Activated CD8-positive, alpha-beta memory T cell treated with anti-CD3 and anti-CD28 coated beads for 48 hours (primary cell): Measurements from ENCODE around the gene GMPR2.

ENCODE experiments used
- DNase-seq, 3 experiments: peaks; one replicate each; pipeline ENCODE4 v3.0.0-alpha.2; 2020; ENCODE audit warnings: low read depth in 2 of 3, low spot score in 2 of 3

Gene GMPR2

GRCh38 chr14:24250354-24250753 is 17.6 kb downstream of the GMPR2 start:
- no peak for DNase-seq

GRCh38 chr14:24251880-24252288 is 19.2 kb downstream of the GMPR2 start:
- DNase-seq, result no peak

DNA sequence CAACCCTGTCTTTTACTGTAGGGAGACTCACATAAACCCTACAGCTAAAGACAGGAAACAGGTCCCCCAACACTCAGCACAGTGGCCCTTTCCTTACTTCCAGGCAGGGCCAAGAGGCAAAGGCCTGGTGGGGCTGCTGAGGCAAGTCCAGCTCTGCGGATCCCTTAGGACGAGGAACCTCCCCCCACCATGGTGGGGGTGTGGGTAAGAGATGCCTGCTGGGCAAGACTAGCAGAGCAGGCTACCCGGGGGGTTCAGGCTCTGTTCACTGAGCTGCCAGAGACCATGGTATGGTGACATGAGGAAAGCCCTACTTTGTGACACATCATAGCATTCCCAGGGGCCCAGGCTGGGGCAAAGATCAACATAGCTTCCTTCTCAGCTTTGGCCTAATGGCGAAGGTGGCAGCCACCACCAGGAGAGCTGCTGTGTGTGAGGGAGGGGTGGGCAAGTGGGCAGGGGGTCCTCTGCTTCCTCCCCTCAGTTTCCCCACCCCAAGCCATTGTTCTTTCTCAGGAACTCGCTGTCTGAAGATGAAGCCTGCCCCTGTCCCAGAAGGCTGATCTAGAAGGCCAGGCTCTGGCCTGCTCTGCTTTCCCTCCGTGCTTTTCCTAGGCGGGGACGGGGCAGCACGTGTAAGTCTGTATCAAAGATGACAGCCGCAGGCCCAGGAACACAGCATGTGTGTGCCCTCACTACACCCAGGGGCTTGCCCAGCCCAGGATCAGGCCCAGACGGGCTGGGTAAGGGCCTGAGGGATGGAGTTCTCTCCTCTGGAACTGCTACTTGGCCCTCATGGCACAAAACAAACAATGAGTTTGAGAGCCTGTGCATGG is 19.8 kb downstream of the GMPR2 start:
- no peak for DNase-seq

DNA sequence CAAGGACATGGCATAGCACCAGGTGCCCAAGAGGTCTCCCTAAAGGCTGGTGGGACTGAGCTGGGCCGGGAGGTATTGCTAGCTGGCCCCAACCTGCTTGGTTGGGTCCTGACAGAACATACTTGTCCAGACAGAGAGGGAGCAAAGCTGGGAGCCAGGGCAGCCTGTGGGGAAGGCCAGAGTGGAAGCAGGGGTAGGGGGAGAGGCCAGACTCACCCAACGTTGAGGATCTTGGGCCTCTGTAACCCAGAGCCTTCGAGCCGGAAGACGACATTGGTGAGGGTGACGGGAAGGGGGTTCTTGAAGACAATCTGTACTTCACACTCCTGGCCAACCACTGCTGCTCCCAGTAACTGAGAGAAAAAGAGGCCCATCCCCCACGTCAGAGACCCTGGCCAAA is 21.2 kb downstream of the GMPR2 start:
- DNase-seq, result no peak

- DNase-seq, result no peak
Measured at GRCh38 chr14:24254630-24255392, 22.1 kb downstream of the GMPR2 start.

- no peak for DNase-seq
Measured at GRCh38 chr14:24255438-24255837, 22.7 kb downstream of the GMPR2 start.

DNA sequence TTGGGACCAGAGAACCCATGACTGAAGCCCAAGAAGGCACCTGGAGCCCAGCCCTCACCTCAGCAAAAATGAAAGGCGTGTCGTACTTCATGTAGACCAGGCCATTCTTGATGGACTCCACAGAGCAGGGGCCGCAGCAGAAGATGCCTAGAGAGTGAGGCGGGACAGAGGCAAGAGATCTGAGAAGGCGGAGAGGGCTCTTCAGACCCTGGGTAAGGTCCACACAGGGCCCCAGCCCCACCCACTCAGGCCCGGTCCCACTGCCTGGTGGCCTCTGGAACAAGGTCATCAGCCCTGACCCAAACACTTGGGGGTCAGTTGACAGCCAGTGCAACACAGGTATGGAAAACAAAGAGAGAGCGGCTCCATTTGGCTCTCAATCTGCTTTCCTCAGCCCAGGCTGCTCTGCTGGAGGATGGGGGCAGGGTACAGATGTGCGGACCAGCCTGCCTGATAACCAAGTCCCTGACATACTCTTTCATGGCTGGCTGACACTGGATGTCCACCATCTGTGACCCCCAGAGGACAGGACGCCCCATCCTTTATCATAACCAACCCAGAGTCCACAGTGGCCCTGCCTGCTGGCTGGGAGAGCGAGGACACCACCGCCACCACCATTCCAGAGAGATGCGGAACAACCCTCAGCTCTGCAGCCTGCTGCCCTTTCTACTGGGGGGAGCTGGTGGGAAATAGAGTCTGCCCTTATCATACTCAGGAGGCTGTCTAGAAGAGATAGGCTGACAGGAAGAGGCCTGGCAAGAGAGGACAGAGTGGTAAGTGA is 23.4 kb downstream of the GMPR2 start:
- DNase-seq, result no peak

GRCh38 chr14:24256960-24257359 is 24.2 kb downstream of the GMPR2 start:
- DNase-seq, result no peak

DNA sequence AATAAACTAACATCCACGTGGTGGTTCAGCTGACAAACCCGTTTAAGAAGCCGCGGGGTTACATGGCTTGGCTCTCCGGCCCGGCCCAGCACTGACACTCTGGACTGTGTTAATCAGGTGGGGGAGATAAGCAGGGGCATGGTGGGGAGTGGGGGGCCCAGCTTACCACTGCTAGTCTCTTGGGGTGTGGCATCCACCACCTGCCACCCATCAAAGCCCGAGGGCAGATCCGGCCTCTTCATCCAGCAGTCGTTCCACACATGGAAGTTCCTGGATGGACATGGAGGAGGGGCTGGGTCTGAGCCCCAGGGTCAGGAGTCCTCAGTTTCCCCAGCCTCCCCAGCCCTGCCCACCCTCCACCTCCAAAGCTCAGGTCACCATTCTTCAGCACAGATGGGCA is 25.4 kb downstream of the GMPR2 start:
- DNase-seq, result no peak

DNA sequence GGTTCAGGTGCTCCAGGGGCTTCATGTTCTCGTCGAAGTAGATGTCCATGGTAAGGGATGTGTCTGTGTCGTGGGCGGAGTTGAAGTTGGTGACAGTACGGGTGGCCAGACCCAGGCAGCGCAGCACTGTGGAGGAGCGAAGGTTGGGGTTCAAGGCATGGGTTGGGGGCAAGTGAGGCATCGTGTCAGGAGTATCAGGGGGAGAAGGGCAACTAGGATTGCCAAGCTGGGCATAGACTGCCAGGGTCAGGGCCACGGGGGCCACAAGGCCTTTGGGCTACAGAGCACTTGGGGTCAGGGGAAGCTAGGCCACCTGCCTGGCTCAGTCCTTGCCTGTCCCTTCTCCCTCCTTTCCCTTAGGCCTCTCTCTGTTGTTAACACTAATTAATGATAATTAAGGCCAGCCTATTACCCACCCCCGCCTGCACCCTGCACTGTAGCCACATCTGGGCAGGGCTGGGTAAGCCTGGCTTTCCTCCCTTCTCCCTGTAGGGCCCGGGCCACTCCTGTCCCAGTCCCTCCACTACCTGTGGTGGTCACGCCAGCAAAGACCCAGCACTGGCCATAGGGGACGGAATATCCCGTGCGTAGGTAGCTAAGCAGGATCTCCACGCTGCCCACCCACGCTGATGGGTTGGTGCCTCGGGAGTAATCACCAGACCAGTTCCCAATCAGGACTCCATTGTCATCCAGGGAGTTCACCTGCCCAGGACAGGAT is 26.0 kb downstream of the GMPR2 start:
- no peak for DNase-seq

GRCh38 chr14:24259282-24260025 is 26.7 kb downstream of the GMPR2 start:
- DNase-seq, result no peak

DNA sequence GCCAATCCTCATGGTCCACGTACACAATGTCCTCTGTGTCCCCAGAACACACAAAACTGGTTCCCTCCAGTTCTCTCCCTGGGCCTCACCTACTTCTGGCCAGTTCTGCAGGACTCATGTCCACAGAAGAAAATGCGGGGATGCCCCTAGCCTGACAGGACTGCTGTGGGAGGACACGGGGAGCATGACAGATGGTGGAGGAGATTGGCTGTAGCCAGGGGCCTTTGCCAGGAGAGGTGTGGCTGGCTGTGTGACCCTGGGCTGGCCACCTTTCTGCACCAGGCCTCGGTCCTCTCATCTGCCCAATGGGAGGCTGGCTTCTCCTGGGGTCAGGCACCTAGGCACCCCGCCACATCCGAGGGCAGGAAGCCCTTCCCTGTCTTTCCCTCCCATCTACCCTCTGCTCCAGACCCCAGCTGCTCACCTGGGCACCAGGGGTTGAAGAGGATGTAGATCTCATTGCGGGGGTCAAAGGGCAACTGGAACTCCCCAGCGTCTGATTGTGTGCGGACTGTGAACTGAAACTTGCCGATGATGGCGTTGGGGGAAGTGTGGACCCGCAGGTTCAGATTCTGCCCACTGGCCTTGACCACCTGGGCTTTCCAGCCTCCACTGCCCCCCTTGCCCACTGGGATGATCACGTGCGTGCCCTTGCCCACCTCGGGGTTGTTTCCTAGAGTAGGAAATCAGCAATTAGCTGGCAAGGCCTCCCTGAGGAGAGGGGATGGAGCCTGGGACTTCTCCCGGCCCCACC is 27.5 kb downstream of the GMPR2 start:
- no peak for DNase-seq

DNA sequence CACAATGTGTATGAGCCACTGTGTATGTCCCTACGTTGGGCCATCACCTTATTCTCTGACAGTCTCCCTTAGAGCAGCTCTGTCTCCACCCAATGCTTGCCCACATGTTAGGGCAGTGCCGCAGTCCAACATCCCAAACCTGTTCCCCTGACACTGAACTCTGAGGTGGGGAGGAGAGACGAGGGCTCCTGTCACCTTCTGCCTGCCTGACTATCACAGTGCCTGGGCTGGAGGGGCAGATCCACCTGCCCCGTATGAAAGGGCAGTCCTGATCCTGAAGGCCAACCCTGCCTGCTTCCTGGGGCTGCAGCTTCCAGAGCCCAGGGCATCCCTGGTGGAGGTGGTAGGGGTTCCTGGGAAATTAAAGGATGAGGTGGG is 28.0 kb downstream of the GMPR2 start:
- DNase-seq, result no peak

GRCh38 chr14:24261256-24261968 is 28.7 kb downstream of the GMPR2 start:
- no peak for DNase-seq

DNA sequence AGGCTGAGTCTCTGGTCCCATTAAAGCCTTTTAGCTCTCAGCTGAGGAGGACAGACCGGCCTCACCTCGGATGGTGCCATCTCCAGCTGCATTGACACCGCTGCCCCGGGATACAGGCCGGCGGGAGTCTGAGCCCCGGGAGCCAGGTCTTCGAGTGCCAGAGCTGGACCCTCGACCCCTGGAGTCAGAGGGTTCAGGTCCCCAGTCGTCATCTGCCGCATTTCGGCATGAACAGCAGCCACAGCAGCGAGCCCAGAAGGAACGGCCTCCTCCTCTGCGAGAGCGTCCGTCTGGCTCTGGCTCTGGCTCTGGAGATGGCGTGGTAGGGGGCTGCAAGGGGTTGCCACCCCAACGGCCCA is 29.2 kb downstream of the GMPR2 start:
- no peak for DNase-seq

GRCh38 chr14:24262821-24263733 is 30.3 kb downstream of the GMPR2 start, which contains the start of gene TGM1:
TGM1 (minus strand) TSS chr14:24263177; CDS start chr14:24262352, 825 bp downstream.
- DNase-seq, result no peak

DNA sequence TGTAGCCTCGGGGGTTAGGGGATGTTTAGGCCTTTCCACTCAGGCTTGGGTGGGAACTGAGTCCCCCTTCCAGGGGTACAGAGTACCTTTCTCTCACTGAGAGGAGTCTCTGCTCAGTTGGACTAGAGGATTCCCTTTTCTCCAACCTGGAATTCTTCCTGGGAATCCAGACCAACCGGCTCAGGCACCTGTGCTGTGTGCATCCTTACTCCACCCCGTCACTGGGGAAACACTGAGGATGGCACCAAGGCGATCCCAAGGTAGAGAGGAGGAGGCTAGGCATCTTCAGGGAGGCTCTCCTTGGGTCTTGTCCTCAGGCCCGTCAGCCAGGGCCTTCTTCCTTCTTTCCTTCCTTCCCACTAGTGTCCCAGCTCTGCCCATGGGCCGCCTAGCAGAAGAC is 31.1 kb downstream of the GMPR2 start:
- no peak for DNase-seq

DNA sequence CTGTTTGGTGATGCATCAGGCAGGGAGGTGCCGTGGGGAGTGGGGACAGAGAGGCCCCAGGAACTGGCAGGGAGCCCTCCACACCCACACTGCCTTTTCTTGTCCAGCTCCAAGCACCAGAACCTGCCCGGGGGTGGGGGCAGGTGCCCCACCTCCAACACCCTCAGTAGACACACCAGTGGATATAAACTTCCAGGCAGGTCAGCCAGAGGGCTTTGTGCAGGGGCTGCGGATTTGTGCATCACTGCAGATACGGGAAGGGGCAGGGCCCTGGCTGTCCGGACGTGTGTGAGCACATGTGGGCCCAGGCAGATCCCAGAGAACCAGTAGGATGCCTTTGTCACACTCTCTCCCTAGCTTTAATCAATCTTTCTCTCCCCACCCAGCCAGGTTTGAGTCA is 31.6 kb downstream of the GMPR2 start:
- no peak for DNase-seq
